Measurements from ENCODE around the gene TMOD1. TPM values are rescaled to one million over a fixed set of nuclear protein-coding genes. Genes with fewer than 3 reads are reported as not detected.

TMOD1 gene
- total RNA-seq, 1 donor from 2014 or later, result 1.3 TPM

- Mint-ChIP-seq H3K27ac (ENCODE audit: unreplicated experiment) (no peak overlapping the region), H3K36me3 (ENCODE audit: low read depth) (no peaks in the 10 kb centered on the region), H3K27me3 (ENCODE audit: low read depth) (peaks cover 28% of the 10 kb centered on the region), H3K9me3 (ENCODE audit: low read depth) (peaks cover 3% of the 10 kb centered on the region), H3K4me3 (ENCODE audit: unreplicated experiment) (no peak overlapping the region), H3K4me1 (ENCODE audit: low read depth) (peaks cover 21% of the 10 kb centered on the region)
- no peak for DNase-seq (ENCODE audit: low spot score)
- no peak for TF ChIP-seq CTCF (IDR thresholded peaks at IDR 0.05)
Observed at GRCh38 chr9:97534961-97535594, 33.6 kb downstream of the TMOD1 start.

- peaks cover 32% of the 10 kb centered on the region for H3K27me3 Mint-ChIP-seq (ENCODE audit: low read depth)
- no peaks in the 10 kb centered on the region for H3K36me3 Mint-ChIP-seq (ENCODE audit: low read depth)
- no peak for TF ChIP-seq CTCF (IDR thresholded peaks at IDR 0.05)
- H3K4me3 Mint-ChIP-seq (ENCODE audit: unreplicated experiment), result no peak overlapping the region
- DNase-seq (ENCODE audit: low spot score), result no peak
- no peak overlapping the region for H3K27ac Mint-ChIP-seq (ENCODE audit: unreplicated experiment)
- H3K4me1 Mint-ChIP-seq (ENCODE audit: low read depth), result peaks cover 21% of the 10 kb centered on the region
- peaks cover 3% of the 10 kb centered on the region for H3K9me3 Mint-ChIP-seq (ENCODE audit: low read depth)
Observed at GRCh38 chr9:97535771-97536170, 34.3 kb downstream of the TMOD1 start.

- TF ChIP-seq CTCF (IDR thresholded peaks at IDR 0.05), result no peak
- DNase-seq (ENCODE audit: low spot score), result no peak
- peaks cover 32% of the 10 kb centered on the region for H3K27me3 Mint-ChIP-seq (ENCODE audit: low read depth)
- H3K36me3 Mint-ChIP-seq (ENCODE audit: low read depth), result no peaks in the 10 kb centered on the region
- peaks cover 21% of the 10 kb centered on the region for H3K4me1 Mint-ChIP-seq (ENCODE audit: low read depth)
- peaks cover 5% of the 10 kb centered on the region for H3K9me3 Mint-ChIP-seq (ENCODE audit: low read depth)
- H3K27ac Mint-ChIP-seq (ENCODE audit: unreplicated experiment), result no peak overlapping the region
- H3K4me3 Mint-ChIP-seq (ENCODE audit: unreplicated experiment), result no peak overlapping the region
Observed at GRCh38 chr9:97536480-97536879, 35.0 kb downstream of the TMOD1 start.

- no peak for TF ChIP-seq CTCF (IDR thresholded peaks at IDR 0.05)
- Mint-ChIP-seq H3K27ac (ENCODE audit: unreplicated experiment) (no peak overlapping the region), H3K9me3 (ENCODE audit: low read depth) (peaks cover 2% of the 10 kb centered on the region), H3K27me3 (ENCODE audit: low read depth) (peaks cover 32% of the 10 kb centered on the region), H3K4me3 (ENCODE audit: unreplicated experiment) (no peak overlapping the region), H3K4me1 (ENCODE audit: low read depth) (no peaks in the 10 kb centered on the region), H3K36me3 (ENCODE audit: low read depth) (no peaks in the 10 kb centered on the region)
- no peak for DNase-seq (ENCODE audit: low spot score)
Observed at GRCh38 chr9:97543561-97543960, 42.1 kb downstream of the TMOD1 start.

GRCh38 chr9:97545486-97545885 is 44.0 kb downstream of the TMOD1 start:
- Mint-ChIP-seq H3K4me3 (ENCODE audit: unreplicated experiment) (no peak overlapping the region), H3K4me1 (ENCODE audit: low read depth) (no peaks in the 10 kb centered on the region), H3K27me3 (ENCODE audit: low read depth) (peaks cover 41% of the 10 kb centered on the region), H3K27ac (ENCODE audit: unreplicated experiment) (no peak overlapping the region), H3K9me3 (ENCODE audit: low read depth) (peaks cover 2% of the 10 kb centered on the region), H3K36me3 (ENCODE audit: low read depth) (no peaks in the 10 kb centered on the region)
- TF ChIP-seq CTCF (IDR thresholded peaks at IDR 0.05), result no peak
- DNase-seq (ENCODE audit: low spot score), result no peak
